ENCODE measurements around the gene MED12L. TPM values are rescaled to one million over a fixed set of nuclear protein-coding genes. Genes with fewer than 3 reads are reported as not detected.
A peak's percentile ranks its signal among the peaks of the same experiment; 100 is the strongest.

The MED12L gene
- total RNA-seq, 1 donor from 2014 or later = 5.5 TPM

- intact Hi-C loops (cut with DNase I) = loop anchor here (2.0 to 5.0 kb wide), 2 partner anchors 59 to 114 kb away; no protein-coding TSS in a partner anchor
- DNase-seq (ENCODE audit: low spot score) = peak; percentile 86
Observed at GRCh38 chr3:151168269-151169094, 83.0 kb downstream of the MED12L start.

- DNase-seq (ENCODE audit: low spot score) = no peak
- intact Hi-C loops (cut with DNase I) = loop anchor here (2.0 to 5.0 kb wide), 2 partner anchors 58 to 113 kb away; no protein-coding TSS in a partner anchor
Observed at GRCh38 chr3:151169262-151169947, 83.9 kb downstream of the MED12L start.

GRCh38 chr3:151169948-151170679 is 84.7 kb downstream of the MED12L start:
- DNase-seq (ENCODE audit: low spot score) = peak; percentile 79
- intact Hi-C loops (cut with DNase I) = loop anchor here (2.0 to 5.0 kb wide), 2 partner anchors 57 to 113 kb away; no protein-coding TSS in a partner anchor

DNA sequence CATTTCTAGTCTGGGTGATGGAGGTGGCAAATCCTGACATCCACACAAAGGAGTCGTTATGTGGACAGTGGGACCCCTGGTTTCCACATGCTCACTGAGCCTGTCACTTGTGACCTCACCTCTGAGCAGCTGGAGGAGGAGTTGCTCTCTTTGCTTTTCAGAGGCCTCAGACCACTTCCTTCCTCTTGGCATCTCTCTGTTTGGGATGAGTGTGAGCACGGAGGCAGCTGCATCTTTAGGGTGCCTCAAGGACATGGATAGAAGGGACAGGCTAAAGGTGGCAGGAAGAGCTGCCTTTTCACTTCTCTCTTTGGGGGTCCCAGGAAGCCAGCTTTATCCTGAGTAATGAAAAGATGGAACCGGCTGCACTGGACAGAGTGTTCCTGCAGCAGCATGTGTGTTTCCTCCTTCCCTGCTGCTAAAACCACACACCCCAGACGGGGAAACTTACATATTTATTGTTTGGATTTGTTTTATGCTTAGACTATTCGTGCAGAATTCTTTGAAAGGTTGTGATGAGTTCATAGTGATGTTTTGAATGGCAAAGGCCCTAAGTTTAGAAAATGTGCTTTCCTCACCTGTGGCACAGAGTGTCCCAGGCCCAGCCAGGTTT is 85.8 kb downstream of the MED12L start:
- intact Hi-C loops (cut with DNase I) = no loop called here
- DNase-seq (ENCODE audit: low spot score) = no peak

DNA sequence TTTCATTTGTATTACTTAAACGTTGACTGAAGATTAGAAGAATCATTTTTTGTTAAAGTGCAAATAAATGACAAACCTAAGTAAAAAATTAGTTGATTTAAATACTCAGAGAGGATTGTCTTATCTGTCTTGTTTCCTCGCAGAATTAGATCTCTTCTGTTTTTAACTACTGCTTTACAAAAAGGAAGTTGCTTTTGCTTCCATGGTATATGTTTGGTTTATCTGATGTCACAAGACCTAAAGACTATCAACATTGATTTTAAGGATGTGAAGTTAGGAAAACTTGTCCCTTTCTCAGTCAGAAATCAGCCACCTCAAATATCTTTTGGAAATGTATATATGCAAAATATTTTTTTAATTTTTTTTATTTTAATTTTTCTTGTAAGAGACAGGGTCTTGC is 88.9 kb downstream of the MED12L start:
- intact Hi-C loops (cut with DNase I) = no loop called here

DNA sequence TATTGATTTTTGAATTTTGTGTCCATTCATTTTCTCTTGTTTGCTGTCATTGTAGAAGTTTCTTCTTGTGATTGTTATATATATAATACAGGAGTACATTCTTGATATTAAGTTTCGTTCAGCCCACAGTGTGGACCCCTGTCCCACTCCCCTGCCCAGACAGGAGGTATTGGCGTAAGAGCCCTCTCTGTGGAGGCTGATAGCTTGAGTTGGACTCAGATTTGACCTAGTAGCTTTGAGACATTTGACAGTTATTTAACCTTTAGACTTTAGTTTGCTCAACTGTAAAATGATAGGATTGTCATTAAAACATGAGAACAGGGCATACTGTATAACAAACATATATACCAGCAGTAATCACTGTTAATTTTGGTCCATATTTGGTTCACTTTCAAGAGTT is 90.5 kb downstream of the MED12L start:
- DNase-seq (ENCODE audit: low spot score) = no peak
- intact Hi-C loops (cut with DNase I) = no loop called here

More for the DNA sequence above, 88.9 kb downstream of the MED12L start:
- no peak for DNase-seq (ENCODE audit: low spot score)

DNA sequence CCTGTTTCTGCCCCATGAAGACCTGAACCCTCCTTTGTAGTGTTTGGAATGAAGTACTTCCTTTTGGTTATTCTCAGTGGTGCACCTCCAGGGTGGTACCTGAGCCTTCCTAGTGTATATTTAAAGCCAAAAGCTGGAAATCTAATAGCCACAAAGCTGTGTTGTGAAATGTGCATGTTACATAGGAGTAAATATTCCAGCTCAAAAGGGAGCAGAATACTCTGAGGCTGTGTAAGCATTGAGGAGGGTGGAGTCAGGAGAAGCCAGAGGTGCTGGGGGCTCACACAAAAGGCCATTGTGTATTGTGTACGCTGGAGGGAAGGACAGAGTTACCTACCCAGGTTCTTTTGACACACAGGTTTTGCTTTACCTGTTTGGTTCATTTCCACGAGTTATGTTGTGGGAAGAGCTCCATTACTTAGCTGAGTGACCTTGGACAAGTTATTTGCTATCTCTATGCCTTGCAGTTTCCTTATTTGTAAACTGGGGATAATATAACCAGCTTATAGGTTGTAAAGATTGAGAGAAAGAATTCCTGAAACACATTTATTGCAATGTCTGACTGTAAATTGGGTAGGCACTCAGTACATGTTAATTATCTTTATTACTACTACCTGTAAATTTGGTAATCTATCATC is 92.9 kb downstream of the MED12L start:
- no peak for DNase-seq (ENCODE audit: low spot score)
- intact Hi-C loops (cut with DNase I) = no loop called here

DNA sequence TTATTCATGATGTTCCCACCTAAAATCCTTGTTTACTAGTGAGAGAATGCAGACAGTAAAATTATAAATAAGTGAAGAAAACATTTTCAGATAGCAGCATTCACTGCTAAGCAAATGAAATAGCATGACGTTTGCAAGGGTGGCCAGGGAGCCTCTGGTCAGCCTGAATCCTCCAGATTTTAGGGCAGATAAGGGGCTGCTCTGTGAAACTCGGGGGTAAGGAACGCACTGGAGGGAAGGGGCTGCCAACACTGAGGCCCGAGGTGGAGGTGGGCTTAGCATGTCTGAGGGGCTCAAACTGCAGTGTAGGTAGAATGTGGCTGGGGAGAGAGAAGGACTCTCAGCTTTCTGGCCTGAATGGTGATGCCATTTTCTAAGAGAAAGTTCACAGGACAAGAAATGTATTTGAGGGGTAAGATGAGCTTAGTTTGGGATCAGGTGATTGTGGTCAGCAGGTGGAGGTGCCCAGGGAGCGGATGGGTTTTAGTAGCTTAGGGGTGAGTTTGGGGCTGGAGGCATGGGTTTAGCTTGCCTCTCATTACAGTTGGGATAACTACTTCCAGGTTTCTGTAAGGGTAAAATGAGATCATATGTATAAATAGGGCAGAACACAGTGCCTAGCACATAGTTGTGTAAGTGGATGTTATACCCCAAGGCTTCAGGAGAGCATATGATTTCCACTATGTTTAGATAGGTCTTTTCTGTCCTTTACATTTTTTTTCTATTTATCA is 97.0 kb downstream of the MED12L start:
- intact Hi-C loops (cut with DNase I) = no loop called here
- no peak for DNase-seq (ENCODE audit: low spot score)

DNA sequence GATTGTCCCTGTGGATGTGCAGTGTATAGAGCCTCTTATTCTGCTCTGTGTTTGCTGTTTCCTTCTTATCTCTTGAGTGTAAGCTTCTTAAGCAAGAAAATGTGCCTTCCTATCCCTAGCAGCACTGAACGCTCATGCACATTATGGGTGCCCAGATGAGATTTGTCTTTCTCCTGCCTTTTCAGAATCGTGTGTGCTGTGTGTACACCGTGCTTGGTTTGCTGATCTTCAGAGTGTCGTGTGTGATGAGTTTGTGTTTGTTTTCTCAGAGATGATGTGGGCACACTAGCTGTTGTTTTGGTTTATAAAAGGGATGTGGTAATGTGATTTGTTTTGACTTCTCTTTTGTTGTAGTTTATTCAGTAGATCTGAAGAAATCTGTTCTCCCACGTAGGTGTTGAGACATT is 97.8 kb downstream of the MED12L start:
- intact Hi-C loops (cut with DNase I) = no loop called here
- DNase-seq (ENCODE audit: low spot score) = no peak

DNA sequence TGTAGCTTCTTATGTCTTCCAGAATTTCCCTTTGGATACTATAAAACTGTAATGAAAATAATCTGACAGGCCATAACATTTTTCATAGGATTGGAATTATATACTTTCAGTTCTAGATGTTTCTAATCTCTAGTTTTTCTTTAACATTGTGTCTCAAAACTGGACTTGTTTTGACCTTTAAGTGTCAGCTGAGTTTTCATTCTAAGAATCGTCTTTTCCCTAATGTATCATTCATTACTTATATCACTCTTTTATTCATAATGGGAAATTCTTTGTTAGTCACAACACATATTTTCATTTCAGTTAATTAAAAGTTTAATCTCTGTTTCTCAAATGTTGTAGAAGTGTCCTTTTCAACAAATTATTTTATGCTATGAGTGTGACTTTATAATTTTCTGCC is 105.6 kb downstream of the MED12L start:
- intact Hi-C loops (cut with DNase I) = no loop called here
- DNase-seq (ENCODE audit: low spot score) = no peak

- no peak for DNase-seq (ENCODE audit: low spot score)
- intact Hi-C loops (cut with DNase I) = no loop called here
Observed at GRCh38 chr3:151192545-151192944, 107.1 kb downstream of the MED12L start.

DNA sequence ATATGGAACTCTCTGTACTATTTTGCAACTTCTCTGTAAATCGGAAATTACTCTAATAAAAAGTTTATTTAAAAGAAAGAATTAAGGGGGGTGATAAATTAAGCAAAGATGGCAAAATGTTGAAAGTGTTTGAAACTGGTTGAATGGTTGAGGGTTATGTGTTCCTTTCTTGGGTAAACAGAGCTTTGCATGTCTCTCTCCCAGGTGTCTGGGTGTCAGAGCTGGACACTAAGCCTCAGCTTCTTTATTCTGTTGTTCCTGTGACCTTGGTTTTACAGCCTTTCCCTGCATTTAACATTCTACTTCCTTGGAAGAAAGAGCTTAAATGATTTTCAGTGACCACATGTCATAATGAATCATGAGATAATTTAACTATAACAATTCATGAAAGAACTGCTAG is 110.4 kb downstream of the MED12L start:
- intact Hi-C loops (cut with DNase I) = no loop called here
- no peak for DNase-seq (ENCODE audit: low spot score)

DNA sequence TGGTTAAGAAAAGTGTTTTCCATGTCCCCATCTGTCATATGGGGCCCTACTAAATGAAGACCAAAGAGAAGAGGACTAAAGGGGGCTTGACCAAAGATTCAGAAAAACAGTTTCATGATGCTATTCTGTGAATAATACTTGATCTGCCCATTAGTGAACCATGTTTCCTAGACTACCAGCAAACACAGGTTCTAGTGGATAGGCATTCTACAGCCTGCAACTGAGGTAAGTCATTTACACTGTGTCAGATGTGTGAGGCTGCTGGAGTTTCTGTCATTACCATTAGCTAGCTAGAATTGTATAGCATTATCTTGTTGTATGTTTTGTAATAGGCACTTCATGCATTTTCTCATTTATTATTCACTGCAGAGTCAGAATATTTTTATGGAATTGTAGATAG is 111.0 kb downstream of the MED12L start:
- no peak for DNase-seq (ENCODE audit: low spot score)
- intact Hi-C loops (cut with DNase I) = no loop called here

- no peak for DNase-seq (ENCODE audit: low spot score)
- intact Hi-C loops (cut with DNase I) = no loop called here
Observed at GRCh38 chr3:151197228-151197627, 111.8 kb downstream of the MED12L start.

DNA sequence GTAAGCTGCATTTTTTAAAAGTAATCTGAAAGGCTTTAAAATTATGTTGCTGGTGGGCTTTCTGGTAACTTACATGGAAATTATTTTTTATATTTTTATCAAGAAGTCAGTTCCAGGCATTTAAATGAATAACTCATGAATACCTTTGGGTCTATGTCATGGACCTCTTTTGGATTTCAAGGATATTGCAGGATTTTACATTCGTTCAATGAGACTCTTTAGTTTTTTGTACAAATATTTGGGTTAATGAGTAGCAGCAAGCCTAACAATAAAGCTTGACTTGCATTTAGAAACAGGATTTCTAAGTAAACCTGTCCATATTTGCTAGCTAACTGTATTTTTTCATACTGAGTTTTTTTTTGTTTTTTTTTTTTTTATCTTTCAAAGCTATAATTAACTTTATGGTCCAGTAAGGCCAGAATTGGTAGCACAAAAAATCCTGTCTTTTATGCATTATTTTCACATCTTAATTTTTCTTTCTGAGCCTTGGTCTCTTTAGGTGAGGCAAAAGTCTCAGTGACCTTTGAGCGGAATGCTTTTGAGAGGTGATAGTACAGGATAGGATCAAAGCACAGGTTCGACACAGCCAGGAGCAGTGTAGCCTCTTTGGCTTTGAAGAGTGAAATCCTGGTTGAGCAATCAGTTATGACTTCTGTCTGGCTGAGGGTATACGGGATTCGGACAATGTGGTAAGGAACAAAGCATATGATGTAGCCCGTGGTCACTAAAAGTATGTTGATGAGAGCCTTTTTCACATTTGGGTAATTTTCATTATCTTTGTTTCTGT is 112.7 kb downstream of the MED12L start:
- DNase-seq (ENCODE audit: low spot score) = no peak
- intact Hi-C loops (cut with DNase I) = no loop called here

DNA sequence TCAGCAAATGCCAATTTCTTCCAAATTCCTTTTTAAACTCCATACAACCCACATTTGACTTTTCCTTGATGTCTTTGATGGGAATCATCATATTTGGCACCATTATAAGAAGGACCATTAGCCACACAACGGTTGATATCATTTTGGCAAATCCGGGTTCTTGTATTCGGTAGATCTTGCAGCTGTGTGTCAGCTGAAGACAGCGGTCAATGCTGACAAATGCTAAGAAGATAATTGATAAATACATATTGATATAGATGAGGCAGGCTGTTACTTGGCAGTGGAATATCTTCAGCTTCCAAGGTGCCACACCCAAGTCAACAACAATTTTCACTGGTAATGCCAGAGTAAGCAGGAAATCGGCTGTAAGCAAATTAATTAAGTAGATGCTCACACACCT is 113.4 kb downstream of the MED12L start:
- intact Hi-C loops (cut with DNase I) = no loop called here

DNA sequence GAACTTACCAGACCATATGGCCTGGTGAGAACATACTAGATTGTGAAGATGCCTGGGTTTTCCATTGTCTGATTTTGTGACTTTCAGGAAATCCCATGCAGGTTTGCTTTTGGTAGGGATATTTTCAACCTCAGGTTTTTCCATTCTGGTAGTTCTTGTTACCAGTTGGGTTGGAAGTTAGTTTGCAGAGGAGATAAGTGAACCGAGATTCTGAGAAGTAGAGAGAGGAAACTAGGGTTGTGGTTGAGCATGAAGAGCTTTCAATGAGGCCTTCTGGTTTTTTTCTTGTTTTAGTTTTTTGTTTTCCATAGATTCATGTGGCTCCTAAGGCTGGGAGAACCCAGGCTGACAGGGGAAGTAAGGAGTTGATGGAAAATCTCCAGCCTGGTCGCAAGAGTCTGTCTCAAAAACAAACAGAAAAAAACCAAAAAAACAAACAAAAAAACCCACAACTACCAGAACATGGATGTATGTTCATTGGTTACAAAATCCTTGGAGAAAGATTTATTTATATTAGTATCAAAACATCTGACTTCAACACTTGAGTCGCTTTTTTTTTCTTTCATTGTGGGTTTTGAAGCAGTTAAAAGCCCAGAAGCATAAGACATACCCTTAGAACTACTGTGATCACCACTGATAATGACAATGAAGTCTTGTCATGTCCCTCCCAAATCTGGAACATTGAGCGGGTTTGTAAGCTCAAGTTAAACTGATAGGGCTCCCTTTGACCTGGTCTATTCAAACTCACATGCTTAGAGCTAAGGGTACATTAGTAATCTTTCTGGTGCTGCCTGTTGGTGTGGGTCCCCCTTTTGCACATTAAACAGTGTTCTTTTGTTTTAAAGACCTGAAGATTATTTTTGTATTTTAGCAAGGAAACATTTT is 114.3 kb downstream of the MED12L start:
- no peak for DNase-seq (ENCODE audit: low spot score)
- intact Hi-C loops (cut with DNase I) = no loop called here

More for the DNA sequence above, 113.4 kb downstream of the MED12L start:
- no peak for DNase-seq (ENCODE audit: low spot score)

Data from cardiac septum (tissue), 1 donor.